ENCODE data around the gene MEIKIN. TPM values are rescaled to one million over a fixed set of nuclear protein-coding genes. Genes with fewer than 3 reads are reported as not detected.

The MEIKIN gene
- total RNA-seq, 1 experiment from 2014 or later: not detected

GRCh38 chr5:131776450-131776849 is 169.0 kb downstream of the MEIKIN start:
- H3K27ac ChIP-seq (ENCODE audit: low read length): no peak overlapping the region
- intact Hi-C loops (cut with micrococcal nuclease): no loop called here
- peaks cover 21% of the 10 kb centered on the region for H3K4me1 ChIP-seq (ENCODE audit: insufficient read depth, low read length)
- peaks cover 21% of the 10 kb centered on the region for H4K20me1 ChIP-seq (ENCODE audit: low read length)
- no peak overlapping the region for H3K4me2 ChIP-seq (ENCODE audit: low read length)
- H3K9ac ChIP-seq (ENCODE audit: low read length): no peak overlapping the region
- H3K9me3 ChIP-seq (ENCODE audit: low read length): no peaks in the 10 kb centered on the region
- DNase-seq: no peak
- no TSS peak for BruUV-seq (replicated peaks)
- no peaks in the 10 kb centered on the region for H3K36me3 ChIP-seq (ENCODE audit: low read depth, low read length)
- TF ChIP-seq CTCF (conservative IDR thresholded peaks at IDR 0.05; ENCODE audit: low read depth, low read length): no peak
- TF ChIP-seq EZH2phosphoT487 (IDR thresholded peaks at IDR 0.05; ENCODE audit: borderline replicate concordance, low read length): no peak
- no peak for TF ChIP-seq EZH2 (IDR thresholded peaks at IDR 0.05; ENCODE audit: low read length, unreplicated experiment)
- no peaks in the 10 kb centered on the region for H3K9me2 ChIP-seq (replicated peaks; ENCODE audit: low read length)
- CTCF ChIA-PET: no interaction called here
- H3K79me2 ChIP-seq (ENCODE audit: low read length): peaks cover 75% of the 10 kb centered on the region
- no peak for ATAC-seq
- no peaks in the 10 kb centered on the region for H3F3A ChIP-seq (ENCODE audit: low read length, unreplicated experiment)
- POLR2A ChIA-PET (ENCODE audit: unreplicated experiment): no interaction called here
- H3K27me3 ChIP-seq (ENCODE audit: low read length): no peaks in the 10 kb centered on the region
- H3K4me3 ChIP-seq (ENCODE audit: low read length): no peak overlapping the region
- H2AFZ ChIP-seq (ENCODE audit: low read length): no peak overlapping the region

- peak; percentile 44 for DNase-seq
- H3F3A ChIP-seq (ENCODE audit: low read length, unreplicated experiment): no peaks in the 10 kb centered on the region
- H2AFZ ChIP-seq (ENCODE audit: low read length): no peak overlapping the region
- H3K27me3 ChIP-seq (ENCODE audit: low read length): no peaks in the 10 kb centered on the region
- peak overlapping the region; percentile 52 for H3K27ac ChIP-seq (ENCODE audit: low read length)
- ChIA-PET POLR2A (ENCODE audit: unreplicated experiment) (interaction anchor here (0.5 kb wide), 1 partner anchor 187 kb away, joined by 7 read pairs; no protein-coding TSS in a partner anchor), CTCF (no interaction called here)
- ATAC-seq: peak; percentile 81
- peaks cover 21% of the 10 kb centered on the region for H4K20me1 ChIP-seq (ENCODE audit: low read length)
- intact Hi-C loops (cut with micrococcal nuclease): no loop called here
- no peaks in the 10 kb centered on the region for H3K36me3 ChIP-seq (ENCODE audit: low read depth, low read length)
- peaks cover 21% of the 10 kb centered on the region for H3K4me1 ChIP-seq (ENCODE audit: insufficient read depth, low read length)
- H3K9me3 ChIP-seq (ENCODE audit: low read length): no peaks in the 10 kb centered on the region
- no peak overlapping the region for H3K4me3 ChIP-seq (ENCODE audit: low read length)
- BruUV-seq (replicated peaks): no TSS peak
- peaks cover 79% of the 10 kb centered on the region for H3K79me2 ChIP-seq (ENCODE audit: low read length)
- peak overlapping the region; percentile 44 for H3K4me2 ChIP-seq (ENCODE audit: low read length)
- no peak overlapping the region for H3K9ac ChIP-seq (ENCODE audit: low read length)
- TF ChIP-seq EZH2 (IDR thresholded peaks at IDR 0.05; ENCODE audit: low read length, unreplicated experiment): no peak
- TF ChIP-seq EZH2phosphoT487 (IDR thresholded peaks at IDR 0.05; ENCODE audit: borderline replicate concordance, low read length): no peak
- TF ChIP-seq CTCF (conservative IDR thresholded peaks at IDR 0.05; ENCODE audit: low read depth, low read length): no peak
- H3K9me2 ChIP-seq (replicated peaks; ENCODE audit: low read length): no peaks in the 10 kb centered on the region
These were observed 170.7 kb downstream of the MEIKIN start for GRCh38 chr5:131774652-131775367.

GRCh38 chr5:131773805-131774204 is 171.7 kb downstream of the MEIKIN start:
- DNase-seq (peak; percentile 26), ATAC-seq (peak; percentile 76)
- H3F3A ChIP-seq (ENCODE audit: low read length, unreplicated experiment): no peaks in the 10 kb centered on the region
- H3K9me3 ChIP-seq (ENCODE audit: low read length): no peaks in the 10 kb centered on the region
- intact Hi-C loops (cut with micrococcal nuclease): no loop called here
- H3K4me3 ChIP-seq (ENCODE audit: low read length): no peak overlapping the region
- H3K79me2 ChIP-seq (ENCODE audit: low read length): peaks cover 87% of the 10 kb centered on the region
- H3K27me3 ChIP-seq (ENCODE audit: low read length): no peaks in the 10 kb centered on the region
- no peaks in the 10 kb centered on the region for H3K9me2 ChIP-seq (replicated peaks; ENCODE audit: low read length)
- peaks cover 21% of the 10 kb centered on the region for H3K4me1 ChIP-seq (ENCODE audit: insufficient read depth, low read length)
- H3K27ac ChIP-seq (ENCODE audit: low read length): peak overlapping the region; percentile 20; the same call in 1 of the 2 replicates
- H3K4me2 ChIP-seq (ENCODE audit: low read length): no peak overlapping the region
- POLR2A ChIA-PET (ENCODE audit: unreplicated experiment): no interaction called here
- BruUV-seq (replicated peaks): no TSS peak
- H4K20me1 ChIP-seq (ENCODE audit: low read length): peaks cover 21% of the 10 kb centered on the region
- H3K36me3 ChIP-seq (ENCODE audit: low read depth, low read length): no peaks in the 10 kb centered on the region
- TF ChIP-seq EZH2 (IDR thresholded peaks at IDR 0.05; ENCODE audit: low read length, unreplicated experiment) (no peak), EZH2phosphoT487 (IDR thresholded peaks at IDR 0.05; ENCODE audit: borderline replicate concordance, low read length) (no peak), CTCF (conservative IDR thresholded peaks at IDR 0.05; ENCODE audit: low read depth, low read length) (no peak)
- H3K9ac ChIP-seq (ENCODE audit: low read length): no peak overlapping the region
- CTCF ChIA-PET: no interaction called here
- no peak overlapping the region for H2AFZ ChIP-seq (ENCODE audit: low read length)
